D721Med (cell line): Measurements from ENCODE around the gene KIF6.

ENCODE experiments used
- DNase-seq: peaks from one replicate; pipeline ENCODE4 v3.0.0; 2011; ENCODE audit warnings: low spot score; ENCODE audit not compliant: insufficient read length
- FAIRE-seq: peaks from 2 replicates; lab custom pipeline; 2011; peaks lifted over from hg19 to GRCh38; lab: Jason Lieb, UNC
- CTCF ChIP-seq: IDR thresholded peaks from 2 replicates; pipeline ENCODE4 v1.5.1; 2012; ENCODE audit warnings: mild to moderate bottlenecking, control low read depth; ENCODE audit not compliant: insufficient read depth; ENCODE audit errors: missing control alignments

KIF6 gene

GRCh38 chr6:39389484-39389767 lies 335.8 kb downstream of the KIF6 start:
- no peak for TF ChIP-seq CTCF
- DNase-seq (no peak), FAIRE-seq (no peak)

- TF ChIP-seq CTCF, result no peak
- FAIRE-seq, result no peak
- DNase-seq, result no peak
Observed at GRCh38 chr6:39388606-39389483, 336.4 kb downstream of the KIF6 start.

- no peak for FAIRE-seq
- no peak for TF ChIP-seq CTCF
Observed at GRCh38 chr6:39387785-39388184, 337.4 kb downstream of the KIF6 start.

GRCh38 chr6:39386487-39386886 lies 338.7 kb downstream of the KIF6 start:
- TF ChIP-seq CTCF, result no peak
- no peak for FAIRE-seq
- no peak for DNase-seq

More at GRCh38 chr6:39387785-39388184, 337.4 kb downstream of the KIF6 start:
- no peak for DNase-seq

- DNase-seq (peak; percentile 39), FAIRE-seq (no peak)
- TF ChIP-seq CTCF, result no peak
Observed at GRCh38 chr6:39381550-39382140, 343.6 kb downstream of the KIF6 start.

- DNase-seq (no peak), FAIRE-seq (no peak)
- no peak for TF ChIP-seq CTCF
Observed at GRCh38 chr6:39380837-39381549, 344.2 kb downstream of the KIF6 start.

- no peak for DNase-seq
- no peak for TF ChIP-seq CTCF
- no peak for FAIRE-seq
Observed at GRCh38 chr6:39378960-39379425, 346.2 kb downstream of the KIF6 start.
